HG03064 (cell line): Measurements from ENCODE around the gene MSMB.
"Not testable (repeated sequence)": the region's sequence is repeated elsewhere in the genome, so short reads cannot be mapped to it uniquely, and the experiment has no call there.

Experiments
- ATAC-seq: cut with Tn5 transposase; IDR thresholded peaks from one replicate; pipeline ENCODE4 v1.9.1; 2021; ENCODE audit warnings: low read depth; ENCODE audit not compliant: unreplicated experiment

MSMB gene

GRCh38 chr10:46070749-46071148 is 24.7 kb upstream of the MSMB start:
- no peak for ATAC-seq

GRCh38 chr10:46069771-46070463 is 23.8 kb upstream of the MSMB start:
- ATAC-seq = no peak

- ATAC-seq = no peak
These were observed 22.8 kb upstream of the MSMB start for GRCh38 chr10:46068905-46069304.

GRCh38 chr10:46068117-46068516 is 22.0 kb upstream of the MSMB start:
- ATAC-seq = no peak

GRCh38 chr10:46064269-46064817 is 18.3 kb upstream of the MSMB start:
- ATAC-seq = no peak

- no peak for ATAC-seq
These were observed 16.8 kb upstream of the MSMB start for GRCh38 chr10:46062723-46063428.

- ATAC-seq = no peak
These were observed 14.6 kb upstream of the MSMB start for GRCh38 chr10:46060706-46061105.

GRCh38 chr10:46057927-46058326 is 11.9 kb upstream of the MSMB start:
- ATAC-seq = not testable (repeated sequence)

- no peak for ATAC-seq
These were observed 11.0 kb upstream of the MSMB start for GRCh38 chr10:46057038-46057437.

- no peak for ATAC-seq
These were observed 9.7 kb upstream of the MSMB start for GRCh38 chr10:46055771-46056170.

- no peak for ATAC-seq
These were observed 7.7 kb upstream of the MSMB start for GRCh38 chr10:46053534-46054434.

GRCh38 chr10:46052791-46053375 is 6.8 kb upstream of the MSMB start:
- no peak for ATAC-seq

GRCh38 chr10:46052057-46052790 is 6.2 kb upstream of the MSMB start:
- no peak for ATAC-seq

- no peak for ATAC-seq
These were observed 5.0 kb upstream of the MSMB start for GRCh38 chr10:46050941-46051623.

- not testable (repeated sequence) for ATAC-seq
These were observed 3.4 kb upstream of the MSMB start for GRCh38 chr10:46049497-46049831.

GRCh38 chr10:46048152-46048551 is 2.1 kb upstream of the MSMB start:
- ATAC-seq = no peak

GRCh38 chr10:46042527-46042926 is 3.5 kb downstream of the MSMB start:
- no peak for ATAC-seq

- ATAC-seq = no peak
These were observed 6.1 kb downstream of the MSMB start for GRCh38 chr10:46040004-46040403.

GRCh38 chr10:46037107-46037825 is 8.8 kb downstream of the MSMB start:
- ATAC-seq = no peak
